GM12892 (cell line): Measurements from ENCODE around the gene GMPR2.

Experiments
- POLR2A ChIP-seq: IDR thresholded peaks from 2 replicates; pipeline ENCODE4 v1.6.1; 2011; ENCODE audit warnings: low read depth, low read length, control low read depth
- POLR2AphosphoS5 ChIP-seq: IDR thresholded peaks from 2 replicates; pipeline ENCODE4 v1.6.1; 2011; ENCODE audit warnings: low read depth, low read length, control low read depth

GRCh38 chr14:24189059-24189375 is 43.7 kb upstream of the GMPR2 start:
- TF ChIP-seq POLR2AphosphoS5 (no peak), POLR2A (no peak)
